HG03025 (cell line): ENCODE measurements around the gene SERPINA7.
"Not testable (repeated sequence)": the region's sequence is repeated elsewhere in the genome, so short reads cannot be mapped to it uniquely, and the experiment has no call there.

Experiments
- ATAC-seq: cut with Tn5 transposase; IDR thresholded peaks from one replicate; pipeline ENCODE4 v1.9.1; 2021; ENCODE audit warnings: mild to moderate bottlenecking, moderate library complexity; ENCODE audit not compliant: unreplicated experiment, low FRiP score

The SERPINA7 gene, protein sequence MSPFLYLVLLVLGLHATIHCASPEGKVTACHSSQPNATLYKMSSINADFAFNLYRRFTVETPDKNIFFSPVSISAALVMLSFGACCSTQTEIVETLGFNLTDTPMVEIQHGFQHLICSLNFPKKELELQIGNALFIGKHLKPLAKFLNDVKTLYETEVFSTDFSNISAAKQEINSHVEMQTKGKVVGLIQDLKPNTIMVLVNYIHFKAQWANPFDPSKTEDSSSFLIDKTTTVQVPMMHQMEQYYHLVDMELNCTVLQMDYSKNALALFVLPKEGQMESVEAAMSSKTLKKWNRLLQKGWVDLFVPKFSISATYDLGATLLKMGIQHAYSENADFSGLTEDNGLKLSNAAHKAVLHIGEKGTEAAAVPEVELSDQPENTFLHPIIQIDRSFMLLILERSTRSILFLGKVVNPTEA

DNA sequence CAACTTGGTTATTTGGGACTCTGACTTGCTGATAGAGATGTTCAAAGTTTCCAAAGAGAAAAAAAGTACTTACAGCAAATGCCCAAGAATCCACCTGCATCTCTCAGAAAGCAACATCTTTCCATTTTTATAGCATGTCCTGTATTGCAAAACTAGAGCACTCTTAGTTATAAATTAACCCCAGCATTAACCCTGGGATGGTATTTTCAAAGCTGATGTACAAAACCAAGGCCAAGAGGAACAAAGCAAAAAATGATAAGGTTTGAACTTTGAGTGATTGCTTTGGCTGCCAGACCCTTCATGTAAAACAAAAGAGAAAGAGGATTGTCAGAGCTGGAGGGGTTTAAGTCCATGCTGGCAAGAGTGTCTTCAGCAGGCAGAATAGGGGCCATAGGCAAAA is at the start of gene SERPINA7:
Gene SERPINA7 (minus strand): TSS at position 103 of the 400 bp plus-strand sequence. CDS start 1,669 bp downstream, outside the sequence.
- no peak for ATAC-seq

DNA sequence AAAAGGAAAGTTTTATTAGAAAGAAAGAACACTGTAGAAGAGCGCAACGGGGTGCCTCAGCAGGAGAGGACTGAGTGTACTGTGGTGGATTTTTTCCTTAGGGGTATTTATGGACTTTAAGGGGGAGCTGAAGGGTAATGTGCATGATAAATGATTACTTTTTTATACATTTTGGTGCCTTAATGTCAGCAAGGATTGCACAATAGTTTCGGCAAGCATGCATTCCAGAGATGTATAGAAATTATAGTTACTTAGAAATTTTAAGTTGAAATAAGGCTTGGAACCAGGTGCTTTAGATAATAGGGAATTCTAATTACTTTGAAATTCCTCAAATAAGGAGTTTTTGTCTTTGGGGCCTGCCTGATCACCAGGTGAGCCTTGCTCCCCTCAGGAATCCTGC is 30.5 kb upstream of the SERPINA7 start:
- ATAC-seq, result no peak

DNA sequence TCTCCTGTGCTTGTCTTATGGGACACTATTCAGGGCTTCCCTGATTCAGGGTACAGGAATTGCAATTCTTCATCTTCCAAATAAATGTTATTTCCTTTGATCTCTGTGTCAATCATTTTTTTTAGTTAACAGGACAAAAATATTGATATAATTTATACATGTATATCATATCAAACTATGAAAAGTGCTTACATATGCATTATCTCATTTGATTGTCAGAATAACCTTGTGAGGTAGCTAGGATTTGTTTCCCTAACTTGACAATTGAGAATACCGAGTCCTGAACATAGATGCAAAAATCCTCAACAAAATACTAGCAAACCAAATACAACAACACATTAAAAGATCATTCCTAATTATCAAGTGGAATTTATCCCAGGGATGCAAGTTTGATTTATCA is 11.5 kb upstream of the SERPINA7 start:
- no peak for ATAC-seq

DNA sequence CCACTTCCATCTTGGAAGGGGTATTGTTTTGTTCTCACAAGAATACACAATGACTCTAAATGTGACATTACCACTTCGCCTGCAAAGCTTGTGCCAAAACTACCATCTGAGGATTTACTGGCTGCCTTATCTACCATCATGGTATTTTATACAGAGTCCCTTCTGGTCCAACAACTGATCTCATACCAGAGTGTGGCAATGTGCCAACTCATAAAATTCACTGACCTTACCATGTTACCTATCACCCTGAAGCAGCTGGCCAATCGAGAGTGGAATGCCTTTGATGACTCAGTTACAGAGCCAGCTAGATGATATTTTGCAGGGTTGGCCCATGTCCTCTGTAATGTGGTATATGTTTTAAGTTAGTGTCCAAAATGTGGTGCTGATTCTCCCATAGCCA is 3.8 kb upstream of the SERPINA7 start:
- ATAC-seq, result no peak

DNA sequence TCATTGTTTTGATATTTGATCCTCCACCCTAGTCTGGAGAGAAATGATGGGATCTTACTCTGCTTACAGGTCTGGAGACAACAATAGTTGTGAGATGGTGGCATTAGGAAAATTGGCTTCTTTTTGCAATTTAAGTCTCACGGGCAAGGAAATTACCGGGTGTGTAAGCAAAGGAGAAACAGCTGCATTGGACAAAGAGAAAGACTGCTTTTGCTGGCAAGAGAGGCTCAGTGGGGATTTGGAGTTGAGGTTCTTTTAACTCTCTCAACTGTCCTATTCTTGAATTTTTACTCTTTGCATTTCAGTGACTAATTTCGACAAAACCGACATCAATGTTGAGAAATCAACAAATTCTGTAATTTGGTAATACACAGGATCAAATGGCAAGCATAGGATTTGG is 2.3 kb upstream of the SERPINA7 start:
- no peak for ATAC-seq

DNA sequence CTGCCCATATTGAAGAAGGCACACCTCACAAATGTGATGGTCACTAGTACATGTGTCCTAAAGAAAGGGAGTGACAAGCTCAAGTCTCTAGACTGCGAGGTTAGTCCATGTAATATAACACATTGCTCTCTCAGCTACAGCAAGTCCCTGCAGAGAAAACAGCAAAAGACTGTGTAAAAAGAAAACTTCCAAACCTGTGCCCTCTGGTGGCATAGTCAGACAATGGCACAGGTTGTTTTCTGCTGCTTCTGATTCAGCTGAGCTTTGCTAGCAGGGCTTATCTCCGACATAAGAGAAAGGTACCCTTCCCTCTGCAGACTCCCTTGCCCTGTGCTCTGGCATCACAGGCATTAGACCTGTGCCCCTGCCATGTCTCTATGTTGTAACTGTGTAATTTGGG is 1.4 kb upstream of the SERPINA7 start:
- no peak for ATAC-seq

DNA sequence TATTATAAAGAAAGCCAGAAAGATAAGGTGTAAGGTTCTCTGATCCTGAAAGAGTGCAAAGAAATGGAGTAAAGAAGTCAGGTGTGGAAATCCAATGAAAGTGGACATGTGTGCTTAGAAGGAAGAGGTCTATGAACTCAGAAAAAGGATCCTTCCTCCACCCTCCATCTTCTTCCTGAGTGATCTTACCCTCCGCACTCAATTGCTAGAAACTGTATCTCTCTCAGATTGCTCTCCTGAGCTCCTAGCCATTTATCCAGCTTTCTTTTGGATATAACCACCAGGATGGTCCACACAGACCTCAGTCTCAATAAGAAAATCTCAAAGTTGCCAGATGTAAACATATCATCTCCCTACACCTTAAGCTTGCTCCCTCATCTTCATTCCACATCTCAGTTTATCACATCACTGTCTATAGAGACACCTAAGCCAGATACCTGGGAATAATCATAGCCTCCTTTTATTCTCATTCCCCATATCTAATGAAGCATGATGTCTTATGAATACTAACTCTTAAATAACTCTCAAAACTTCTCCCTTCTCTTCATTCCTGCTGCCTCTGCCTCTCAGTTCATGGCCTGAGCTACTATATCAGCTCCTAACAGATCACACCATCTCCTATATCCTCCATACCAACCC is 573 bp downstream of the SERPINA7 start:
- ATAC-seq, result no peak

DNA sequence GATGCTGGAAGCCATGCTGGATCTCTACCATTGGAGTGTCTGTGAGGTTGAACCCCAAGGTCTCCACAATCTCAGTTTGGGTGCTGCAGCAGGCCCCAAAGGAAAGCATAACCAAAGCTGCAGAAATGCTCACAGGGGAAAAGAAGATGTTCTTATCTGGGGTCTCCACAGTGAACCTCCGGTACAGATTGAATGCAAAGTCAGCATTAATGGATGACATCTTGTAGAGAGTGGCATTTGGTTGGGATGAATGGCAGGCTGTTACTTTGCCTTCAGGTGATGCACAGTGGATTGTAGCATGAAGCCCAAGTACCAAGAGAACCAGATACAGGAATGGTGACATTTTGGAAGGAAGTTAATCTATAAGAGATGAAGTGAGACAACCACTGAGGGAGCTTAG is 1.8 kb downstream of the SERPINA7 start:
- ATAC-seq, result no peak

DNA sequence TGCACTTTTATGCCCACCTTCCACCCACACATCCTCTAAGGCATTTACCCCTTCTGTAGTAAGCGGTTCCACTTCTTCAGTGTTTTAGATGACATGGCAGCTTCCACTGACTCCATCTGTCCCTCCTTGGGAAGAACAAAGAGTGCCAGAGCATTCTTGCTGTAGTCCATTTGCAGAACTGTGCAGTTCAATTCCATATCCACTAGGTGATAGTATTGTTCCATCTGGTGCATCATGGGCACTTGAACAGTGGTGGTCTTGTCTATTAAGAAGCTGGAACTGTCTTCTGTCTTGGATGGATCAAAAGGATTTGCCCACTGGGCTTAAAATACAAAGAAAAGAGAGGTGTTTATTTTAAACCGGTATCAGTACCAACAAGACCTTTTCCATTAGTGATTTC is 3.5 kb downstream of the SERPINA7 start:
- ATAC-seq, result no peak

DNA sequence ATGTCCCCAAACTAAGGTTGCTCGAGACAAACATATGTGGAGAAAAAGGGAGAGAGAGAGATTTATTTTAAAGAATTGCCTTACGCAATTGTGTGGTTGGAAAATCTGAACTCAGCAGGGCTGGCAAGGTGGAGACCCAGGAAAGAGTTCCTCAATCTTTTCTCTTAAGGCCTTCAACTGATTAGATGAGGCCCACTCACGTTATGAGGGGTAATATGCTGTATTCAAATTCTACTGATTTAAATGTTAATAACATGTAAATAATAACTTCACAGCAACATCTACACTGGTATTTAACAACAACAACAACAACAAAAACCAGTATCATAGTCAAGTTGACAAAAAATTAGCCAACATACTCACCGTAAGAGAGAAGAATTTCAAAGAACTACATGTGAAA is 14.6 kb downstream of the SERPINA7 start:
- no peak for ATAC-seq

DNA sequence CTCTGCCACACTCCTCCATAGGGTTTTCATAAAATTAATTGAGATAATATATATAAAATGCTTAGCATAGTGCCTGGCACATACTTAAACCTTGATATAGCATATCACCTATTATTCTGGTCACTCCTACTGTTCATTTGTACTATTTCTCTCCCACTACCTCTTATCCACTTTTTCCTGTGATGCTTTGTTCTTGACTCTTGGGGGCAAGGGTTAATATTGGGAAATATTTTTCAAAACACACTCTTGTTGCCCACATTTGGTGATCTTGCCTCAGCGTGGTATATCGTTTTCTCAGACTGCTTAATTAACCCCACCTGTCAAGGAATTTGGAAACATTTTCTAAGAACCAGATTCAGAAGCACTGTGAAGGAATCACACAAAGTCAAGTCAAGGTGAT is 16.3 kb downstream of the SERPINA7 start:
- ATAC-seq, result no peak

DNA sequence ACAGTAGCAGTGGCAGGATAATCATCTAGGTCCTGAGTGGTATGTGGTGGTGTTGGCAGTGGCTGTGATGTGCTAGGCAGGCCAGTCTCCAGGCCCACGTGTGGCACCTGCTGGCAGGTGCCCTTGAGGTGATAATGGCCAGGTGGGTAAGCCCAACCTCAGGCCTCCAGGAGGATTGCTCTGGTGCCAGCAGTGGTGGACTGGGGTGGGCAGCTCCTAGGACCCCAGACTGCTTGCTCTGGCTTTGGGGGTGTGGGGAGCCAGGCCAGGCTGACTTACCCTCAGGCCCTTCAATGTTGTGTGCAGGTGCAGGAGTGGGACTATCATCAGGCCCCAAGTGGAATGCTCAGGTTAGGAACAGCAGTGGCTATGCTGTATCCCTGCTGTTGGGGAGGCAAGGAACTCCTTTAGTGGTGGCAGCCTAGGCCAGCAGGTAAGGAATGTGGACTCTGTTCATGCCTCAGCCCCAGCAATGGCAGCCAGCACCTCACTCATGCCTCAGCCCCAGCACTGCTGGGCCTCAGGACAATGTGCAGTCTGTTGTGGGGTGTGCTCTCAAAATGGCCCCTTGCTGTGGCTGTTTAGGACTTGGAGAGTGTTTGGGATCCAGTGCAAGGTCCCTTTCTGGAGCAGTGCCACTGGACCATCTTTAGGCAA is 24.3 kb downstream of the SERPINA7 start:
- no peak for ATAC-seq

DNA sequence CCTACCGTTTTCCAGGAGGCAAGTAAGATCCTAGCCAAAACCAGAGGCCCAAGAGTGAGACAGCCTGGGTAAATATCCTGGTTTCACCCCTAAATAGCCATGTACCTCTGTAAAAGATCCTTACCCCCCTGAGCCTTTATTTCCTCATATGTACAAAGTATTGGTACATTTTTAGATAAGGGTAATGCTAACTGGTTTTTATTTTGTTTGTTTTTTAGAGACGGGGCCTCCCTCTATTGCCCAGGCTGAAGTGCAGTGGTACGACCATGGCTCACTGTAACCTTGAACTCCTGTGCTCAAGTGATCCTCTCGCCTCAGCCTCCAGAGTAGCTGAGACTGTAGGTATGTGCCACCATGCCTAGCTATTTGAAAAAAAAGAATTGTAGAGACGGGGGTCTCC is 29.4 kb downstream of the SERPINA7 start:
- ATAC-seq, result no peak

DNA sequence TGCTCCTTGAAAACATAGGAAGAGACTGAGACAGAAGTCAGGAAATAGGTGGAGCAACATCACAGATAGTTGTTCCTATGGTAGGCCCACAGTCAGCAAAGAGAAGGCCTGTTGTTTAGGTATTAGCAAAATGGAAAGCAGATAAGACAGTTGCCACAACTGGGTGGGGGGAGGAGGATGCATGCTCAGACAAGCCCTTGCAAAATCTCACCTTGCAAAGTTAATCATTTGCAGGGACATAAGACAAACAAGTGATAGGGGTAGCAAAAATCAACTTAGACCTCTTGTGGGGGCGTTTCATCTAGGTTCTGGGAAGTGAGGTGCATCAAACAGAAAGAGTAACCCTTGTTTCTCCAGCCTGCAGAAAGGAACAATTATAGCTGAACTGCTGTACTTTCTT is 30.7 kb downstream of the SERPINA7 start:
- no peak for ATAC-seq

DNA sequence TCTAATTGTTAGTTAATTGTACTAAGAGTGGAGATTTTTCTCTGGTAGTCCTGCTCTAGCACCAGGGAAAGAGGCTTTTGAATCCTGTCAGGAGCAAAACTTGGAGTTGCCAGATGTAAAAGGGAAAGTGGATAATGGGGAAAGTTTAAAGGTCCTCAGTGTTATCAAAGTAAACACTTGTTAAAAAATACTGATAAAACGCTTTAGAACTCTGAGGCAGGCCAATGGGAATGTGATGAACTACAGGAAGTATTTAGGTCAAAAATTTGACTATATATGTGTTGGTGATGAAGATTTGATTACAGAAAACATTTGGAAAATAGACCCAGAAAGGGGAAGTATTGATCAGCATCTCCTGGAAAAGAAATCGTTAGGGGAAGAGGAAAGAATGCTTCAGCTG is 32.8 kb downstream of the SERPINA7 start:
- no peak for ATAC-seq

DNA sequence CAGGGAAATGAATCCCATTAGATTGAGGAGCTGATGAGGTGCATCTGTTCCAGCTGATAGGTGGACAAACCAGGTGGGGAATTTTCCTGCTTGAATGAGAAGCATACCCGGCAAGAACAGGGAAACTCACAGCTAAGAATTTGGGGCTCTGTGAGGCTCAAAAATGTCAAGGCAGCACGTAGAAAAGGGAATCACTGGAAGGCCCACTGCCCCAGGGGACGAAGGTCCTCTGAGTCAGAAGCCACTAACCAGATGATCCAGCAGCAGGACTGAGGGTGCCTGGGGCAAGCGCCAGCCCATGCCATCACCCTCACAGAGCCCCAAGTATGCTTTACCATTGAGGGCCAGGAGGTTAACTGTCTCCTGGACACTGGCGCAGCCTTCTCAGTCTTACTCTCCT is 37.9 kb downstream of the SERPINA7 start:
- not testable (repeated sequence) for ATAC-seq

DNA sequence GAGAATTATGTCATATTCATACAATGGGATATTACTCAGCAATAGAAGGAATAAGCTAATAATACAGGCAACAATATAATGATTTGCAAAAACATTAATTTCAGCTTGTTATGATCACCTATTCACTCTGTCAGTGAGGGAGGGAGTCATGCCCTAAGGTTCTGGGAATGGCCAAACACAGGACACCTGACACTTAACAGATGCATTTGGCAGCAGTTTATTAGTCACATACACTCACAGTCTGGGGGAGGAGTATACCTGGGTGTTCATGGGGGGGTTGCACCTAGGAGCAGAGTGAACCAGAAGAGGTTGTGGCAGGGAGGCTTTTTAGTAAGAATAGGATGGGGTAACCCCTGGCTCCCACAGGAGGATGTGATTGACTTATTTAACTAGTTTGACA is 38.3 kb downstream of the SERPINA7 start:
- ATAC-seq, result no peak

DNA sequence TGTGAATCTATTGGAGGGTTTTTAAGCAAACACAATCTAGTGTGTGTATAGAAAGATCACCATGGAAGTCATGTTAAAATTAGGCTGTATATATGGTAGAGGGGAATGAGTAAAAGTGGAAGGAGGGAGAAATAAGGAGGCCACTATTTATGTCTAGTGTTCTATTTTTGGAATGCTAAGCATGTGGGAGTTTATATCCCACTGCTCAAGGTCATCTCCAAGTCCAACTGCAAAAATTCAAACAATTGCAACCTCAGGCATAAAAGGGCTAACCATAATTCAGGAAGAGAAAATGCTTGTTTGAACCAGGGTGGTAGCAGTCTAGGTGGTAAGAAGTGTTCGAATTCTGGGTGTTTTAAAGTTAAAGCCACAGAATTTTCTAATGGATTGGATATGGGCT is 39.2 kb downstream of the SERPINA7 start:
- ATAC-seq, result no peak

DNA sequence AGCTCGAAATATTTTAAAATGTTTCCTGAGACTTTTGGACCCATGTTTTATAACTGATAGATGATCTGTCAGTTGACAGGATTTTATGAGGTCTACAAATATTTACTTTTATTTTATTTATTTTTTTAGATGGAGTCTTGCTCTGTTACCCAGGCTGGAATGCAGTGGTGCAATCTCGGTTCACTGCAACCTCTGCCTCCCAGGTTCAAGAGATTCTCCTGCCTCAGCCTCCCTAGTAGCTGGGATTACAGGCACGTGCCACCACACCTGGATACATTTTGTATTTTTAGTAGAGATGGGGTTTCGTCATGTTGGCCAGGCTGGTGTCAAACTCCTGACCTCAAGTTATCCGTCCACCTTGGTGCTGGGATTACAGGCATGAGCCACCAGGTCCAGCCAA is 50.0 kb downstream of the SERPINA7 start:
- not testable (repeated sequence) for ATAC-seq
